HL-60 (cell line): ENCODE data around the gene SCGN.

Source experiments
- DNase-seq, 2 experiments: peaks; one replicate each; pipeline ENCODE4 v3.0.0-alpha.2; 2010 to 2020; ENCODE audit warnings: low read depth in 1 of 2, low spot score in 1 of 2
- H3K27ac ChIP-seq: fragments of 250-450 bp; sonication (Bioruptor Pico); replicated peaks from 2 replicates; pipeline ENCODE4 v1.5.1; 2020; ENCODE audit warnings: mild to moderate bottlenecking, moderate library complexity
- H3K27me3 ChIP-seq: fragments of 250-450 bp; sonication (Bioruptor Pico); 2 replicates; pipeline ENCODE4 v1.5.1; 2021; ENCODE audit warnings: mild to moderate bottlenecking, moderate library complexity; ENCODE audit not compliant: insufficient read depth, poor library complexity, severe bottlenecking
- H3K4me3 ChIP-seq: replicated peaks from 2 replicates; pipeline ENCODE4 v1.5.1; 2011; ENCODE audit warnings: mild to moderate bottlenecking, control low read depth, low read length; ENCODE audit not compliant: insufficient read depth
- GABPA ChIP-seq: IDR thresholded peaks from 2 replicates; pipeline ENCODE4 v1.6.1; 2012; ENCODE audit warnings: low read depth
- POLR2AphosphoS5 ChIP-seq: IDR thresholded peaks from 2 replicates; pipeline ENCODE4 v1.6.1; 2012; ENCODE audit warnings: low read depth
- REST ChIP-seq: IDR thresholded peaks from 2 replicates; pipeline ENCODE4 v1.6.1; 2012; ENCODE audit warnings: low read depth; ENCODE audit not compliant: insufficient replicate concordance
- SPI1 ChIP-seq: IDR thresholded peaks from 2 replicates; pipeline ENCODE4 v1.6.1; 2012; ENCODE audit warnings: low read depth, mild to moderate bottlenecking, borderline replicate concordance
- TF ChIP-seq, protein P1 (sequence below): IDR thresholded peaks from one replicate; pipeline ENCODE4 v1.5.1; 2011; ENCODE audit warnings: low read length, control low read depth, inconsistent platforms; ENCODE audit not compliant: insufficient read depth

The SCGN gene

DNA sequence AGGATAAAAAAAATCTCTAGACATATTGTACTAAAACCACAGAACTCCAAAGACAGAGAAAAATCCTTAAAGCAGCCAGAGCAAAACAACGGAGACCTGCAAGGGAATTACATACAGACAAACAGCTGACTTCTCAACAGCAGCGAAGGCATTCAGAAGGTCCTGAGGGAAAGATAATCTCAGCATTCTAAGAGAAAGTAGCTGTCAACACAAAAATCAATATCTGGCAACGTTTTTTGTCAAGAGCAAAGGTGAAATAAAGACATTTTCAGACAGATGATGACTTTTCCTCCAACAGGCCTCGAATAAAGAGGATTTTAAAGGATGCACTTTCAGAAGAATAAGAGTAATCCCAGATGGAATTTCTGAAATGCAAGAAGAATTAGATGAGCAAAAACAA, 6.1 kb upstream of the SCGN start:
- TF ChIP-seq SPI1 (no peak), POLR2AphosphoS5 (no peak), REST (no peak), GABPA (no peak)
- TF ChIP-seq, protein P1, sequence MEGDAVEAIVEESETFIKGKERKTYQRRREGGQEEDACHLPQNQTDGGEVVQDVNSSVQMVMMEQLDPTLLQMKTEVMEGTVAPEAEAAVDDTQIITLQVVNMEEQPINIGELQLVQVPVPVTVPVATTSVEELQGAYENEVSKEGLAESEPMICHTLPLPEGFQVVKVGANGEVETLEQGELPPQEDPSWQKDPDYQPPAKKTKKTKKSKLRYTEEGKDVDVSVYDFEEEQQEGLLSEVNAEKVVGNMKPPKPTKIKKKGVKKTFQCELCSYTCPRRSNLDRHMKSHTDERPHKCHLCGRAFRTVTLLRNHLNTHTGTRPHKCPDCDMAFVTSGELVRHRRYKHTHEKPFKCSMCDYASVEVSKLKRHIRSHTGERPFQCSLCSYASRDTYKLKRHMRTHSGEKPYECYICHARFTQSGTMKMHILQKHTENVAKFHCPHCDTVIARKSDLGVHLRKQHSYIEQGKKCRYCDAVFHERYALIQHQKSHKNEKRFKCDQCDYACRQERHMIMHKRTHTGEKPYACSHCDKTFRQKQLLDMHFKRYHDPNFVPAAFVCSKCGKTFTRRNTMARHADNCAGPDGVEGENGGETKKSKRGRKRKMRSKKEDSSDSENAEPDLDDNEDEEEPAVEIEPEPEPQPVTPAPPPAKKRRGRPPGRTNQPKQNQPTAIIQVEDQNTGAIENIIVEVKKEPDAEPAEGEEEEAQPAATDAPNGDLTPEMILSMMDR, result no peak
- no peak for DNase-seq
- H3K27ac ChIP-seq, result no peak overlapping the region
- no peak overlapping the region for H3K4me3 ChIP-seq
- no peaks in the 10 kb centered on the region for H3K27me3 ChIP-seq

GRCh38 chr6:25649611-25650010, 2.4 kb upstream of the SCGN start:
- Histone ChIP-seq H3K27me3 (no peaks in the 10 kb centered on the region), H3K27ac (no peak overlapping the region), H3K4me3 (no peak overlapping the region)
- TF ChIP-seq, protein P1, result no peak
- TF ChIP-seq SPI1 (no peak), POLR2AphosphoS5 (no peak), REST (no peak), GABPA (no peak)
- no peak for DNase-seq

DNA sequence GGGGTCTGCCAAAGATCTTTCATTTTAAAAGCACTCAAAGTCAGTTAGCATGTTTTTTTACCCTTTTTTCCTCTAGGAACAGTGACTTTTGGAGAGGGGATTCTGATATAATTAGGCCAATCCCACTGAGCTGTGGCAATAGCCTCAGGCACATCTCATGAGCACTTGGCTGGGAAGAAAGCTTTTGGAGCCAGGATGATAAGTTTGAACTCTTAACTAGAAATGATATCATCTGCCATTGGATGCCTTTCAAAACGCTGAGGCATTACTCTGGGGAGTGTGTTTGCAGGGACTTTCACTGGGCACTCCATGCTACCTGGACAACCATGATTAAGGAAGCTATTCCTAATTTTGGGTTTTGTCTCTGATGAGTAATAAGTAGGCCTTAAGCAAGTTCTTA, 3.7 kb downstream of the SCGN start:
- DNase-seq, result no peak
- no peak for TF ChIP-seq REST
- TF ChIP-seq, protein P1, result no peak
- TF ChIP-seq POLR2AphosphoS5, result no peak
- no peak for TF ChIP-seq SPI1
- no peak for TF ChIP-seq GABPA
- Histone ChIP-seq H3K27ac (no peak overlapping the region), H3K4me3 (no peak overlapping the region), H3K27me3 (no peaks in the 10 kb centered on the region)
